Stomach (tissue), 4 donors: ENCODE measurements around the gene NFYA.

Source experiments
- POLR2AphosphoS5 ChIP-seq, 3 donors: sonication (generic); formaldehyde crosslinking; IDR thresholded peaks; one replicate each; pipeline ENCODE4 v1.6.1; 2016; ENCODE audit warnings: antibody characterized with exemption in 3 of 3
- TF ChIP-seq, protein P1 (sequence below), 7 experiments: fragments of 450-650 bp in 4 of 7; fragments of 200-600 bp in 3 of 7; sonication (generic) in 3 of 7; IDR thresholded peaks; one replicate each; pipeline ENCODE4 v1.5.1; 2016 to 2019; ENCODE audit warnings: antibody characterized with exemption in 7 of 7, control low read depth in 2 of 7, mild to moderate bottlenecking in 1 of 7

GRCh38 chr6:41077536-41077935 lies 4.8 kb downstream of the NFYA start:
- TF ChIP-seq POLR2AphosphoS5 (IDR thresholded peaks at IDR 0.05): no peak
- TF ChIP-seq, protein P1, sequence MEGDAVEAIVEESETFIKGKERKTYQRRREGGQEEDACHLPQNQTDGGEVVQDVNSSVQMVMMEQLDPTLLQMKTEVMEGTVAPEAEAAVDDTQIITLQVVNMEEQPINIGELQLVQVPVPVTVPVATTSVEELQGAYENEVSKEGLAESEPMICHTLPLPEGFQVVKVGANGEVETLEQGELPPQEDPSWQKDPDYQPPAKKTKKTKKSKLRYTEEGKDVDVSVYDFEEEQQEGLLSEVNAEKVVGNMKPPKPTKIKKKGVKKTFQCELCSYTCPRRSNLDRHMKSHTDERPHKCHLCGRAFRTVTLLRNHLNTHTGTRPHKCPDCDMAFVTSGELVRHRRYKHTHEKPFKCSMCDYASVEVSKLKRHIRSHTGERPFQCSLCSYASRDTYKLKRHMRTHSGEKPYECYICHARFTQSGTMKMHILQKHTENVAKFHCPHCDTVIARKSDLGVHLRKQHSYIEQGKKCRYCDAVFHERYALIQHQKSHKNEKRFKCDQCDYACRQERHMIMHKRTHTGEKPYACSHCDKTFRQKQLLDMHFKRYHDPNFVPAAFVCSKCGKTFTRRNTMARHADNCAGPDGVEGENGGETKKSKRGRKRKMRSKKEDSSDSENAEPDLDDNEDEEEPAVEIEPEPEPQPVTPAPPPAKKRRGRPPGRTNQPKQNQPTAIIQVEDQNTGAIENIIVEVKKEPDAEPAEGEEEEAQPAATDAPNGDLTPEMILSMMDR (IDR thresholded peaks at IDR 0.05): no peak
